Amniotic epithelial cell (primary cell): ENCODE results near the gene DYNLL1.
"Not testable (repeated sequence)": the region's sequence is repeated elsewhere in the genome, so short reads cannot be mapped to it uniquely, and the experiment has no call there.

Experiments
- DNase-seq: peaks from one replicate; pipeline ENCODE4 v3.0.0-alpha.2; 2010; ENCODE audit warnings: low read depth

DYNLL1 gene

DNA sequence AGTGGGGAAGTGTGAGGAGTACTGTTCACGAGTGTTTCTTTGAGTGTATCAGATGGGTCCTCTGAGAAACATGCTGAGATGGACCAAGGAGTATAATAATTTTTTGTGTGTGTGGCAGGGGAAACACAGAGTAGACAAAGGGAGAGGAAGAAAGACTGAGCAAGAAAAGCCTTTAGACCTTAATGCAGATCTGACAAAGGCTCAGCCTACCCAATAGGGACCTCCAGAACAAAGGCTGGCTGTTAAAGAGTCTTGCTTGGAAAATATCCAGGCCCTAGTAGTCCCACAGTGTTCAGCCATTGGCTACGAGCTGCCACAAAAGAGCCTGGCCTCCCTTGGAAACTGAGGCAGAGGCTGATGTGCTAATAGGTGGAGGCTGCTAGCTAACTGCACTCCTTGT lies 19.6 kb downstream of the DYNLL1 start:
- no peak for DNase-seq

DNA sequence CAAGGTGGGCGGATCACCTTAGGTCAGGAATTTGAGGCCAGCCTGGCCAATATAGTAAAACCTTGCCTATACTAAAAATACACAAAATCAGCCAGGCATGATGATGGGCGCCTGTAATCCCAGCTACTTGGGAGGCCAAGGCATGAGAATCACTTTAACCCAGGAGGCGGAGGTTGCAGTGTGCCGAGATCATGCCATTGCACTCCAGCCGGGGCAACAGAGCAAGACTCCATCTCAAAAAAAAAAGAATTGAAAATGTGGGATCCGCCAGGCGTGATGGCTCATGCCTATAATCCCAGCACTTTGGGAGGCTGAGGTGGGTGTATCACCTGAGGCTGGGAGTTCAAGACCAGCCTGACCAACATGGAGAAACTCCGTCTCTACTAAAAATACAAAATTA lies 23.4 kb downstream of the DYNLL1 start:
- DNase-seq = not testable (repeated sequence)

DNA sequence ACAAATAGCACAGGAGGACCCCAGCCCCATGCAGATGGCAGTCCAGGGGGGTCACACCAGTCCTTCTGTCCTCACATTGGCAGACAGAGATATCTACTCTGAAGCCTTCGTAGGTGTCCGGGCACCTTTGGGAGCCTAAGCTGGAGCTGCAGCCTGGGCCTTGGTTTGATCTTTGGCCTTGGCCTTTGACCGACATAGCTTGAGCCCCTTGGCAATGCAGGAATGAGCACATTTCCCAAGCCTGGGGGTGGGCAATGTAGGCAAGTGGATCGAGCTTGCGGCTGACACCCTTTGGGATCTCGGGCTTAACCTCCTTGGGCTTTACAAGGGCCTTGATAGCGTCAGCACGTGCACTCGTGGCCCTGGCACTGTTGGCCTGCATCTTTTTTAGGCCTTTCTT lies 26.7 kb downstream of the DYNLL1 start:
- no peak for DNase-seq

DNA sequence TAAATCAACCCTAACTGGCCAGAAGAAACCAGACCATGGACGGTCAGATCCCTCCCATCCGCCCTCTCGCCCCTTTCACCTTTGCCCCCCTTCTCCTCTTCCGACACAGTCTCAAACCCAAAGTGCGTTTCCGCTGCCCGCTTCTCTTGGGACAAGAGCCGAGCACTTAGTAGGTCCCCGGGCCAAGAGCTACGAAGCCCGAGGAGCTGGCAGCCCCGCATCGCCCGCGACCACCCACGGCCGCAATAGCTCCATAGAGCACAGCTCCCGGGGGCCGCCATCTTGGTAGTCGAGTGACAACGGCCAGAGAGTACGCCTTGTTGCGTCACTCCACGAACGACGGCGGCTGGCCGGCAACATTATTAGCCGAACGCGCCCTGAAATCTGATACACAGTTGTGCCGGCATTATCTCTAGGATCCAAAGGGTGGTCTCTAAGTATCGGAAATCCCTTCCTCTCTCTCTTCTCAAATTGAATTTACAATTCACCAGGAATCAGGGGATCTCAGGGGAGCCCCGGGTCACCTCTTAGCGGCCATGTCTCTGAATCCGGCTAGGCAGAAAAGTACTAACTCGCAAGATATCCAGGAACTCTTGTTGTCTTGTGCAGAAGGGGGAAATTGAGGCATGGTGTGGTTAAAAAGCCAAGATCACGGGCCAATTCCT lies 33.1 kb downstream of the DYNLL1 start, which contains the start of gene COQ5:
Gene COQ5, minus strand, starts transcription at position 298 of the 665 bp plus-strand sequence. Its CDS starts 17 bp downstream, at position 281.
- DNase-seq = peak; percentile 79

DNA sequence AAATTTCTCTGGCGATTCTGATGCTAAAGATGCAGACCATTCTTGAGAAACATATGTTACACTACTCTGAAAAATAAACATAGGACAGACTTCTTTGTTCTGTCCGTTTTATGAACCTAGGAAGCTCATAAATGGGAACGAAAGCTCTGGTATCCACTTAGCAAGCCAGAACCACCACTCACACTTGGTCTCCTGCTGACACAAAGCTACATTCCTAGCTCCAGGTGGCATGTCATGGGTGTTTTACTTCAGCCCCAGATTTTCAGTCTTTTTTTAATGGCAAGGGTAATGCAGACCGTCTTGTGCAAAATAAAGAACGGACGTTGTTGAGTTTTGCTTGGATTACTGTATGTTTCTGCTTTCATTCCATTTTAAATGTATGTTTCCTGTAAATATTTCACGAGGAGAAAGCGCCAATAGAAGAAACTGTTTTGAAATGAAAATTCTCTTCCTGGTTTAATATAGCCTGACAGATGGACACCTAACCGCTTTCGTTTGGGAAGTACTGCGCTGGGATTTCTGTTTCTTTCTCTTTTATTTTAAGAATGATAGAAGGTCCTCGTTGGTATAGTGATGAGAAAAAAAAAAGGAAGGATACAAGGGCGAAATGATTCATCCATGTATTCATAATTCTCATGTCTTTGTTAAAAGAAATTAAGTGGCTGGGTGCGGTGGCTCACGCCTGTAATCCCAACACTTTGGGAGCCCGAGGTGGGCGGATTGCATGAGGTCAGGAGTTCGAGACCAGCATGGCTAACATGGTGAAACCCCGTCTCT lies 33.9 kb downstream of the DYNLL1 start:
- peak; percentile 47 for DNase-seq

DNA sequence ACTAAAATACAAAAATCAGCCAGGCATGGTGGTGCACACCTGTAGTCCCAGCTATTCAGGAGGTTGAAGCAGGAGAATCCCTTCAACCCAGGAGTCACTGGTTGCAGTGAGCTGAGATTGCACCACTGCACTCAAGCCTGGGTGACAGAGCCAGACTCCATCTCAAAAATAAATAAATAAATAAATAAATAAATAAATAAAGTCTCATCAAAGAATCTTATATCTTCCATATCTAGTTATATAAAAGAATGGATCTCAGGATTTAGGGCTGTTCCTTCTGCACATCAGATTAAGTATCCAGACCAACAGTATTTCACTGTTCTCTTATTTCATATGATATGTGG lies 34.5 kb downstream of the DYNLL1 start:
- not testable (repeated sequence) for DNase-seq

DNA sequence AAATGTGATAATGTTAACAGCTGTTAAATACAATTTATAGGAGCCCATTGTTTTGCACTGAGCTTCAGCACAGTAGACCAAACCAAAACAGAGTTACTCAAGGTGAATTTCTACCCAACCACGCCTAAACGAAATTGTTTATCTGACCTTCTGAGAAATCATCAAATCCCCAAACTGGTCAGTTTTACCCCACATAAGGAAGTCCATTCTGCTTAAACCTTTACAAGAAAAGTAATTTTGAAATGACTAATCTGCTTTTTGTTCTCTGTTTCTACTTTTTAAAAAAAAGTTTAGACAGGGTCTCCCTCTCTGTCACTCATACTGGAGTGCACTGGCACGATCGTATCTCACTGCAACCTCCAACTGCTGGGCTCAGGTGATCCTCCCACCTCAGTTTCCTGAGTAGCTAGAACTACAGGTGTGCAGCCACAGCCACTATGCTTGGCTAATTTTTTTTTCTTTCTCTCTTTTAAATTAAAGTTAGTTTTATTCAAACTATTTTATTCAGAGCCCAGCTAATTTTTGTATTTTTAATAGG lies 36.9 kb downstream of the DYNLL1 start:
- DNase-seq = no peak

DNA sequence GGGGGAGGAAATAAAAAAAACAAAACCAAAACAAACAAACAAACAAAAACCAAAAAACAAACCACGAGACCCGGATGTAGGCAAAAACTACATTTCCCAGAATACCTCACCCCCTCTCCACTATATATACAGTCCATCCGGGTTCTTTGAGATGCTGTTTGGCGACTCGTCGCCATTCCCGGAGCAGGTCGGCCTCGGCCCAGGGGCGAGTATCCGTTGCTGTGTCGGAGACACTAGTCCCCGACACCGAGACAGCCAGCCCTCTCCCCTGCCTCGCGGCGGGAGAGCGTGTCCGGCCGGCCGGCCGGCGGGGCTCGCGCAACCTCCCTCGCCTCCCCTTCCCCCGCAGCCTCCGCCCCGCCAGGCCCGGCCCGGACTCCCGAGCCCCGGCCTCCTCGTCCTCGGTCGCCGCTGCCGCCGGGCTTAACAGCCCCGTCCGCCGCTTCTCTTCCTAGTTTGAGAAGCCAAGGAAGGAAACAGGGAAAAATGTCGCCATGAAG lies 38.3 kb downstream of the DYNLL1 start, which contains the start of gene RNF10:
Gene RNF10, plus strand, starts transcription at position 154 of the 500 bp plus-strand sequence. CDS start 456 bp downstream, outside the sequence.
- peak; percentile 83 for DNase-seq

DNA sequence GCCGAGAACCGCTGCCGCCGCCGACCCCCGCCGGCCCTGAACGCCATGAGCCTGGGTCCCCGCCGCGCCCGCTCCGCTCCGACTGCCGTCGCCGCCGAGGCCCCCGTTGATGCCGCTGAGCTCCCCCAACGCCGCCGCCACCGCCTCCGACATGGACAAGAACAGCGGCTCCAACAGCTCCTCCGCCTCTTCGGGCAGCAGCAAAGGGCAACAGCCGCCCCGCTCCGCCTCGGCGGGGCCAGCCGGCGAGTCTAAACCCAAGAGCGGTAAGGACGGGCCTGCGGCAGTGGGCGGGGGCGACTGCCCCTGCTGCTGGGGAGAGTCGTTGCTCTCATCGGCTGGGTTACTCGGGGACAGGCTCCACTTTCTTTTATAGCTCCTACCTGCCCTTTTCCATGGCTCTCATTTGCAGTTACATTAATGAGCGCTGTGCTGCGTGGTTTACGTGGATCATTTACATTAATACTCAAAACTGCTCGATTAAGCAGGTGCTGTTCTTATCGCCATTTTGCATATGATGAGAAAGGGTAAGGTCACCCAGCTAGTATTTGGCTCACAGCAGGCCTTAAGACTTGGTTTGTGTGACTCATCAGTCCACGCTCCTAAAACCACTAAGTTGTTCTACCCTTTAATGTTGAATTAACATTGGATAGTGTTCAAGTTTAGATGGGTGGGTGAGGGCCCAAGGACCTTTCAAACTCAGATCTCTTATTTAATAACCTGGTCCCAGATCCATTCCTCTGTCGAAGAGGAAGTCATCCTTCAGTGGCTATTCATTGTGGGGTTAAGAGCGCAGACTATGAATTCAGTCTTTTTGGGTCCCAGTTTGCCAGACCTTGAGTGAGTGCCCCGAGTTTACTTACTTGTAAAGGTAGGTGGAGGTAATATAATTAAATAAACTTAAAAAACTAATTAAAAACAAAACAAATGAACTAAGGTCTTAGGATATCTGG lies 39.1 kb downstream of the DYNLL1 start:
- peak; percentile 83 for DNase-seq

DNA sequence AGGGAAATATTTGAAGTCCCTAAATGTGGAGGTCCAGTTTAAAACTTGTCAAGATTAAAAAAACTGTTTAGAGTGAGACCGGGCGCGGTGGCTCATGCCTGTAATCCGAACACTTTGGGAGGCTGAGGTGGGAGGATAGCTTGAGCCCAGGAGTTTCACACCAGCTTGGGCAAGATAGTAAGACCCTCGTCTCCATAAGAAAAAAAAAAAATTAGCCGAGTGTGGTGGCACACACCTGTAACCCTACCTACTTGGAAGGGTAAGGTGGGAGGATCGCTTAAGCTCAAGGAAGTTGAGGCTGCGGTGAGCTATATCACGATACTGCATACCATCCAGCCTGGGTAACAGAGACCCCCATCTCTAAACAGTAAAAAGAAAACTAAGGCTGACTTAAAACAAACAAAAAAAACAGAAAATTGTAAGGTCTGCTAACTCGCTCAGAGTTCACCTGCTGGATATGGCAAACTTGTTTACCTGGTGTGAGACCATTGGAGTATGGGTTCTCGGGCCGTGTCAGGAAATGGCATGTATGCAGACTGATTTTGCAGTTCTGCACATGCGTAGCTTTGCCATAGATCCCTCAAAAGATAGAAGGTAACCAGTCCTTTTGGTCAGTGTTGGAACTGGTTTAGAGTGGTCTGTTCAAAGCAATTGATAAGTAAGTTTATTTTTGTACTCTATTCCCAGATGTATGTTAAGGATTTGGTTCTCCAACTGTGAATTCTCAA lies 40.3 kb downstream of the DYNLL1 start:
- no peak for DNase-seq

DNA sequence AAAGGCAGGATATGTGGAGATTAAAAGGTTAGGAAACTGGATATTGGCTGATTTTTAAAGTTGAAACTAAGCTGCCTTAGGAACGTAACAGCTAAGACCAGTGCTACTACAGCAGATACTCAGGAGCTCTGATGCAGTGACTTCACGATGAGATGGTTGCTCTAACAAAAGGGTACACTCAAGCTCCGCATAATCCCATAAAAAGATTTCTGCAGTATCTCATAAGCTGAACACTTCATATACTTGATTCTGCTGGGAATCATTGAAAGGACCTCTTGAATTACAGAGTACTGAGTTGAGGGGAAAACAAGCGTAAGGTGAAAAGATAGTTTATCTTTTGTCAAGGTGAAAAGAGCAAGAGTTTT lies 41.9 kb downstream of the DYNLL1 start:
- peak; percentile 42 for DNase-seq

DNA sequence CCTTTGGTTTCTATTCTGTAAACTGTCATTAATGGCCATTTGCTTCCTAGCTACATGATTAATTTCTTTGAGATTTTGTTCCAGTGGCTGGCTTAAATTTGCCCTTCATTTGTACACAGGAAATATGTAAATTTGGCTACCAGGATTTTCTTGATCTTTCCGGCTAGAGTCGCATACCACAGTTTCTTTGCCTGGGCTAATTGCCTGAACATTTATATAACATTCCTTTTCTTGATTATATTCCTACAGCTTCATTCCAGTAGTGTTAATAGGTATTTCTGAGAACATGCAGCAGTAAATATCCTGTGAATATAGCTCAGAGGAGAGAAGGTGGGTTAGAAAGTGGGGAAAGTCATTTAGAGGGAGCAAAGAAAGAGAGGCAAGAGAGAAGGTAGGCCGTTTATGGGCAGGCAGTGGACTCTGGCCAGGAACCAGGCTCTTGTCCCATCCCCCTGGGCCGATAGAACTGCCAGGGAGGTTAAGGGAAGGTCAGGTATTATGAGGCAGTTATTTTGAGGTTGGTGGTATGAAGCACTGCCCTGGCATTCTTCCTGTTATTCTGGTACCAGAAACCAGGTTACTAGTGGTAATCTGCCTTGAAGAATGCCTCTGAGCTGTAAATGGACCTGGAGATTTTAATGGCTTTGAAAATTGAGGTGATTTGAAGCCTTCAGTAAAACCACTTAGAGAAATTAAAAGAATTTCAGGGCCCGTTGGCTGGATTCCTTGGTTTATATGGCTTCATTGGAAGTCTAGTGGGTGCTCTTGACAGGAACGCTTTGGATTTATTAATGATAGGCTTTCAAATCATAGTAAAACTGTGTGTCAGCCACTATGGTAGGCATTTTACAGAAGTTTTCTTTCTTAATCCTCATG lies 42.6 kb downstream of the DYNLL1 start:
- DNase-seq = peak; percentile 86

DNA sequence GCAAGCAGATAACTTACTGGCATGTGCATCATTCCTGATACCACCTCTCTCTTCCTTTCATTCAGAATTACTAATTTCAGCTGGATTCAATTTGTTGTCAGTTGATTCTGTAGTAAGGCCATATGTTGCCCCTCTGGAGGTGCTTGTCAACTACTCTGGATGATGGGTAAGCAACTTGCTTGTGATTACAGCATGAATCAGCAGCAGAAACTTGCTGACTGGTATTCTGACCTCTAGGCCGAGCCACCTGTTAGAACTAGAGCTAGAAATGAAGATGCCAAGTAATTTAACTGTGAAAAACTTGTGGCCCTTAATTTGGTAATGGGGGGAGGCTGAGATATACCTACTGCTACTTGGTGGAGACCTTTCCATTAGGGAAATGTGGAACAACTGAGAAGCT lies 43.4 kb downstream of the DYNLL1 start:
- DNase-seq = peak; percentile 70

DNA sequence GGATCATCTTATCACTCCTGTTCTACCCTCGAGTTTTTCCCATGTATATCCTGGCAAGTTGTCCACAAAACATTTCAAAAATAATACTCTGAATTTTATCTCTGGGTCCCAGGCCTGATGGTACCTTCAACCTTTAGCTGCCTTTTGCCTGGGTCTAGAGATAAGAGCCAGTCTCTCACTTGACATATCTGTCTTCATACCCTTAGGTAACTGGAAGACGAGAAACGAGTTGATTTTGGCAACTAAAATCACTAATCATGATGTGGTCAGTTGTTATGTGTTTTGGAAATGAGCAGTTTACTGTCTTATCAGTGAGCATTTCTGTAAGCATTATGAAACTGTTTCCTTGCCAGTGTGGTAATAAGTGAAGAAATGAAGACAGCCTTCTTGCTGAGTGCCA lies 44.5 kb downstream of the DYNLL1 start:
- DNase-seq = peak; percentile 97

DNA sequence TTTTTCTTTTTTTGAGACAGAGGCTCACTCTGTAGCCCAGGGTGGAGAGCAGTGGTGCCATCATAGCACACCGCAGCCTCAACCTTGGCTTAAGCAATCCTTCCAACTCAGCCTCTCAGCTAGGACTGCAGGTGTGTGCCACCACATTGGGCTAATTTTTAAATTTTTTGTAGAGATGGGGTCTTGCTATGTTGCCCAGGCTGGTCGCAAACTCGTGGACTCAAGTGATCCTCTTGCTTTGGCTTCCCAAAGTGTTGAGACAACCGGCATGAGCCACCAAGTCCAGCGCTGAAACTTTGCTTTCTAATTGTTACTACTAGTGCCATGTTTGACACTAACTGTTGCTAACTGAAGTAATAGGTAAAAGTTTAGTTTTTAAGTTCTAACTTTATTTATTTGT lies 46.3 kb downstream of the DYNLL1 start:
- no peak for DNase-seq

DNA sequence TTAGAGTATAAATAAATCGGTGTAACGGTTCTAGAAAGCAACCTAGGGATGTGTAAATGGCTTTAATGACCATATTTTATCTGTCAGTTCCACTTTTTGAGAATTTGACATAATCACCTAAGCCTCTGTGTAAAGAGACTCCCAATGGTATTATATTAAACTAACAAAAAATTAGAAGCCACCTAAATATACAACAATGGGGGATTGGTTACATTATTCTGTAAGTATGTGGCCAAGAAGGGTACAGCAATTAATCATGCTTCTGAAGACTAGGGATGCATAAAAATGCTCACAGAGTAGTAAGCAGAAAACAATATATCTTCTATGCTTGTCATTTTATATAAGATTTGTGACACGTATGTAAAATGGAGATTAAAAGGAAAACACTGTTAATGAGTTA lies 48.8 kb downstream of the DYNLL1 start:
- DNase-seq = no peak

DNA sequence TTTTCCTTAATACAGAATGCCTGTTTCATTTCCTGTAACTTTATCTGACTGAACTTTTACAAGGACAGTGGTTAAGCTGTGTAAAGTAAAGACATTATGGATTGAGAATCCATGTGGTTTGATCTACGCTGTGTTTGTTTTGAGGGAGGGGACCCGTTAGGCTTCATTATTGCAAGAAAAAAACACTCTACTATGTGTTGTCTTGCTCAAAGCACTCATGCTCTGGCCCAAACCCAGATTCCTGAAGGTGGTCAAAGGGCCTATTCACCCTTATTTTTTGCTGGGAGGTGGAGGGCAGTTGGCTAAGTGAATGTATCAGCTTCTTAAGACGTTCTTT lies 50.1 kb downstream of the DYNLL1 start:
- no peak for DNase-seq
